ENCODE measurements around the gene ALOX5AP.

Gene ALOX5AP

GRCh38 chr13:30802501-30802900 is 67.2 kb downstream of the ALOX5AP start:
- DNase-seq, result no peak

- peak; percentile 90 for DNase-seq
These were observed 67.7 kb downstream of the ALOX5AP start for GRCh38 chr13:30802953-30803478.

- no peak for DNase-seq
These were observed 68.4 kb downstream of the ALOX5AP start for GRCh38 chr13:30803749-30804148.

GRCh38 chr13:30804474-30804873 is 69.1 kb downstream of the ALOX5AP start:
- DNase-seq, result no peak

- no peak for DNase-seq
These were observed 69.8 kb downstream of the ALOX5AP start for GRCh38 chr13:30805132-30805537.

GRCh38 chr13:30805603-30806011 is 70.3 kb downstream of the ALOX5AP start:
- DNase-seq, result no peak

GRCh38 chr13:30806784-30807183 is 71.4 kb downstream of the ALOX5AP start:
- DNase-seq, result no peak

- no peak for DNase-seq
These were observed 72.0 kb downstream of the ALOX5AP start for GRCh38 chr13:30807392-30807791.

- peak; percentile 11 for DNase-seq
These were observed 73.3 kb downstream of the ALOX5AP start for GRCh38 chr13:30808600-30808999.

- DNase-seq, result no peak
These were observed 74.4 kb downstream of the ALOX5AP start for GRCh38 chr13:30809787-30810186.

GRCh38 chr13:30810261-30810701 is 74.9 kb downstream of the ALOX5AP start:
- no peak for DNase-seq

GRCh38 chr13:30810801-30811200 is 75.5 kb downstream of the ALOX5AP start:
- DNase-seq, result no peak
